HepG2 (cell line): ENCODE results near the gene SLC4A5. TPM values are rescaled to one million over a fixed set of nuclear protein-coding genes. Genes with fewer than 3 reads are reported as not detected.

Source experiments
- AHR ChIP-seq: IDR thresholded peaks from 2 replicates; pipeline ENCODE4 v1.6.1; 2018; ENCODE audit warnings: missing genetic modification reagents, missing compliant biosample characterization
- CAMTA2 ChIP-seq: sonication (generic); formaldehyde crosslinking; IDR thresholded peaks from 2 replicates; pipeline ENCODE4 v1.4.0; 2020; ENCODE audit warnings: mild to moderate bottlenecking, missing genetic modification reagents, borderline replicate concordance
- FOSL1 ChIP-seq: sonication (generic); formaldehyde crosslinking; IDR thresholded peaks from 2 replicates; pipeline ENCODE4 v1.9.0; 2021; ENCODE audit warnings: missing genetic modification reagents, borderline replicate concordance
- FOXO1 ChIP-seq: sonication (generic); formaldehyde crosslinking; IDR thresholded peaks from 2 replicates; pipeline ENCODE4 v1.4.0; 2020; ENCODE audit warnings: missing genetic modification reagents
- GABPB1 ChIP-seq: IDR thresholded peaks from 2 replicates; pipeline ENCODE4 v1.6.1; 2016; ENCODE audit warnings: mild to moderate bottlenecking, missing genetic modification reagents, moderate library complexity, missing compliant biosample characterization
- HDAC1 ChIP-seq: sonication (generic); formaldehyde crosslinking; IDR thresholded peaks from 2 replicates; pipeline ENCODE4 v1.5.1; 2020; ENCODE audit warnings: mild to moderate bottlenecking, missing genetic modification reagents
- KMT2A ChIP-seq: sonication (generic); formaldehyde crosslinking; IDR thresholded peaks from 2 replicates; pipeline ENCODE4 v1.4.0; 2020; ENCODE audit warnings: missing genetic modification reagents
- MATR3 ChIP-seq: sonication (generic); formaldehyde crosslinking; IDR thresholded peaks from 2 replicates; pipeline ENCODE4 v1.4.0; 2020; ENCODE audit warnings: missing genetic modification reagents
- PAXIP1 ChIP-seq: sonication (generic); formaldehyde crosslinking; conservative IDR thresholded peaks from 2 replicates; pipeline ENCODE4 v1.4.0; 2020; ENCODE audit warnings: mild to moderate bottlenecking, missing genetic modification reagents, moderate library complexity
- PHF8 ChIP-seq: sonication (generic); formaldehyde crosslinking; IDR thresholded peaks from 2 replicates; pipeline ENCODE4 v1.5.0; 2020; ENCODE audit warnings: missing genetic modification reagents
- SKIL ChIP-seq: sonication (generic); formaldehyde crosslinking; IDR thresholded peaks from 2 replicates; pipeline ENCODE4 v1.8.0; 2022; ENCODE audit warnings: missing genetic modification reagents, mild to moderate bottlenecking, moderate library complexity, borderline replicate concordance
- SMARCC2 ChIP-seq: fragments of 450-650 bp; IDR thresholded peaks from 2 replicates; pipeline ENCODE4 v1.6.1; 2017; ENCODE audit warnings: antibody characterized with exemption, mild to moderate bottlenecking
- SNAPC2 ChIP-seq: sonication (generic); formaldehyde crosslinking; IDR thresholded peaks from 2 replicates; pipeline ENCODE4 v1.8.1; 2022; ENCODE audit warnings: mild to moderate bottlenecking, missing genetic modification reagents
- TFE3 ChIP-seq: IDR thresholded peaks from 2 replicates; pipeline ENCODE4 v1.6.1; 2016
- ZKSCAN8 ChIP-seq: IDR thresholded peaks from 2 replicates; pipeline ENCODE4 v1.6.1; 2016; ENCODE audit warnings: borderline replicate concordance, missing genetic modification reagents, missing compliant biosample characterization
- ZMYM2 ChIP-seq: sonication (generic); formaldehyde crosslinking; IDR thresholded peaks from 2 replicates; pipeline ENCODE4 v1.8.0; 2022; ENCODE audit warnings: mild to moderate bottlenecking, missing genetic modification reagents
- ZNF124 ChIP-seq: sonication (generic); formaldehyde crosslinking; IDR thresholded peaks from 2 replicates; pipeline ENCODE4 v1.4.0; 2020; ENCODE audit warnings: missing genetic modification reagents
- ZNF383 ChIP-seq: sonication (generic); formaldehyde crosslinking; IDR thresholded peaks from 2 replicates; pipeline ENCODE4 v1.4.0; 2020; ENCODE audit warnings: missing genetic modification reagents, mild to moderate bottlenecking, borderline replicate concordance
- ZNF878 ChIP-seq: sonication (generic); formaldehyde crosslinking; IDR thresholded peaks from 2 replicates; pipeline ENCODE4 v1.8.1; 2023; ENCODE audit warnings: mild to moderate bottlenecking, missing genetic modification reagents, moderate library complexity
- polyA plus RNA-seq, 8 experiments: library from polyadenylated mRNA; depleted of rRNA in 3 of 8; stranded (reverse) in 7 of 8; unstranded in 1 of 8; fragments of >200 nt; fragmentation: Illumina TruSeq in 4 of 8; extraction: Trizol in 4 of 8; gene quantifications; 2 replicates each; pipeline versions ENCODE4 v1.2.1 to v1.2.3, GENCODE V29; 2011 to 2016; ENCODE audit warnings: low read depth in 4 of 8, missing spikeins in 1 of 8, mixed read lengths in 1 of 8; ENCODE audit not compliant: insufficient read depth in 1 of 8
- total RNA-seq, 5 experiments: library from RNA; depleted of rRNA; stranded (reverse); fragments of >200 nt; fragmentation: Illumina TruSeq; extraction: Trizol; gene quantifications; 2 replicates each; pipeline ENCODE4 v1.2.3, GENCODE V29; 2016; ENCODE audit warnings: low read depth in 1 of 5
- TF ChIP-seq, protein P1 (sequence below): sonication (generic); formaldehyde crosslinking; IDR thresholded peaks from 2 replicates; pipeline ENCODE4 v1.5.0; 2020; ENCODE audit warnings: mild to moderate bottlenecking, missing genetic modification reagents

Gene SLC4A5
- total and polyA plus RNA-seq, 2 of the 13 experiments (the other 11 are each of a cell fraction or from before 2014, with no cell fraction given), result 0.50 TPM; not detected in 1

DNA sequence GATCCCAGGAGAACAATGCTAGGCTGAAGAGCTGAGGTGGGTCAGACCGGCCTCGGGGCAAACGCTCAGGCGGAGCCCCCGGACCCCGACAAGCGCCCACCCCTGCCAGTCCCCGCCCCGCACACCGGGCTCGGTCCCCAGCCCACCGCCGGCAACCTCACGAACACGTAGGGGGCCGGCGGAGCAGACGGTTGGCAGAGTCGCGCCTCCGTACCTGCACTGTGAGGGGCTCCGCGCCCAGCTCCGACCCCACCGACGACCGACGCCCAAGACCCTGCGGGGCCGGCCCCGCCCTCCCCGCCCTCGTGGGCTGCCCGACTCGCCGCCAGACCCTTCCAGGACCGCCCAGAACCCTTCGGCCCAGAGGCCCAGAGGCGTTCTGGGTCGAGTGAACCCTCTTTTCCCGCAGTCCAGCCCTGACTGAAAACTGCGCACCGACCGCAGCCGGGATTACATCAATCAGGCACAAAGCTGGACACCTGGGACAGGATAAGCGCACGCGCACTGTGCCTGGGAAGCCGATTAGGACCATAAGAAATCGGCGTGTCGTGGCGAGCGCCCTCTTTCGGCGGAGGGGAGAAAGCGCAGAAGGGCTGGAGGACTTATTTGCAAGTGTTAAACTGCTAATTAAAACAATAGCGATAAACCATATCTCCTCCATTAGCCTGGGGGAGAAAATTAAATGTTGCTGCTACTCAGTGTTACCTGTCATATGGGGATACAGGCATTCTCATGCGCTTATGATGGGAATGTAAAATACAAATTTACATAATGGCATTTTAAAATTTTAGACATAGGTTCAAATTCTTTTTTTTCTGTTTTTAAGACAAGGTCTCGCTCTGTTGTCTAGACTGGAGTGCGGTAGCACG is 48.6 kb upstream of the SLC4A5 start (continued):
- TF ChIP-seq, protein P1, sequence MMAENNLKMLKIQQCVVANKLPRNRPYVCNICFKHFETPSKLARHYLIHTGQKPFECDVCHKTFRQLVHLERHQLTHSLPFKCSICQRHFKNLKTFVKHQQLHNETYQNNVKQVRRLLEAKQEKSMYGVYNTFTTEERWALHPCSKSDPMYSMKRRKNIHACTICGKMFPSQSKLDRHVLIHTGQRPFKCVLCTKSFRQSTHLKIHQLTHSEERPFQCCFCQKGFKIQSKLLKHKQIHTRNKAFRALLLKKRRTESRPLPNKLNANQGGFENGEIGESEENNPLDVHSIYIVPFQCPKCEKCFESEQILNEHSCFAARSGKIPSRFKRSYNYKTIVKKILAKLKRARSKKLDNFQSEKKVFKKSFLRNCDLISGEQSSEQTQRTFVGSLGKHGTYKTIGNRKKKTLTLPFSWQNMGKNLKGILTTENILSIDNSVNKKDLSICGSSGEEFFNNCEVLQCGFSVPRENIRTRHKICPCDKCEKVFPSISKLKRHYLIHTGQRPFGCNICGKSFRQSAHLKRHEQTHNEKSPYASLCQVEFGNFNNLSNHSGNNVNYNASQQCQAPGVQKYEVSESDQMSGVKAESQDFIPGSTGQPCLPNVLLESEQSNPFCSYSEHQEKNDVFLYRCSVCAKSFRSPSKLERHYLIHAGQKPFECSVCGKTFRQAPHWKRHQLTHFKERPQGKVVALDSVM (CRISPR knock-in tag), result peak; percentile 42
- TF ChIP-seq GABPB1 (CRISPR knock-in tag) (peak; percentile 80), ZKSCAN8 (CRISPR knock-in tag) (no peak), KMT2A (CRISPR knock-in tag) (peak; percentile 84), ZMYM2 (CRISPR knock-in tag) (no peak), ZNF383 (CRISPR knock-in tag) (no peak), MATR3 (no peak), SMARCC2 (no peak), HDAC1 (CRISPR knock-in tag) (peak; percentile 69), ZNF124 (CRISPR knock-in tag) (peak; percentile 19; the same call in 1 of the 2 replicates), TFE3 (CRISPR knock-in tag) (0 out of 2 replicates have a peak, but pooled peaks have one; percentile 36), FOSL1 (no peak), PAXIP1 (CRISPR knock-in tag) (no peak), SNAPC2 (CRISPR knock-in tag) (peak; percentile 89), AHR (CRISPR knock-in tag) (peak; percentile 96), SKIL (CRISPR knock-in tag) (peak; percentile 28; the same call in 1 of the 2 replicates), ZNF878 (no peak), CAMTA2 (CRISPR knock-in tag) (no peak), FOXO1 (peak; percentile 33; the same call in 1 of the 2 replicates), PHF8 (CRISPR knock-in tag) (peak; percentile 94)
